ENCODE data around the gene PLLP. TPM values are rescaled to one million over a fixed set of nuclear protein-coding genes. Genes with fewer than 3 reads are reported as not detected.

Gene PLLP
- total RNA-seq, 3 donors from 2014 or later: 3.8 to 44.6 (median 7.9) TPM

- Histone ChIP-seq H3K27me3 (no peaks in the 10 kb centered on the region), H3K27ac (no peak overlapping the region), H3K9me3 (no peaks in the 10 kb centered on the region), H3K4me3 (no peak overlapping the region), H3K4me1 (no peaks in the 10 kb centered on the region), H3K36me3 (peaks cover 16% of the 10 kb centered on the region)
- TF ChIP-seq POLR2A (IDR thresholded peaks at IDR 0.05) (no peak), CTCF (IDR thresholded peaks at IDR 0.05) (no peak), POLR2AphosphoS5 (IDR thresholded peaks at IDR 0.05) (no peak)
- intact Hi-C loops (cut with DNase I; ENCODE audit: low total_unique reads): no loop called here
- no peak for DNase-seq (ENCODE audit: low spot score in 2 of 2)
Measured at GRCh38 chr16:57229079-57229478, 55.4 kb downstream of the PLLP start.

GRCh38 chr16:57226701-57227621 lies 57.5 kb downstream of the PLLP start:
- intact Hi-C loops (cut with DNase I; ENCODE audit: low total_unique reads): no loop called here
- H3K4me1 ChIP-seq: no peaks in the 10 kb centered on the region
- no peaks in the 10 kb centered on the region for H3K27me3 ChIP-seq
- H3K9me3 ChIP-seq: no peaks in the 10 kb centered on the region
- no peak for DNase-seq (ENCODE audit: low spot score in 2 of 2)
- no peak overlapping the region for H3K4me3 ChIP-seq
- peaks cover 16% of the 10 kb centered on the region for H3K36me3 ChIP-seq
- no peak overlapping the region for H3K27ac ChIP-seq
- no peak for TF ChIP-seq POLR2AphosphoS5 (IDR thresholded peaks at IDR 0.05)
- TF ChIP-seq CTCF (IDR thresholded peaks at IDR 0.05): no peak
- no peak for TF ChIP-seq POLR2A (IDR thresholded peaks at IDR 0.05)

GRCh38 chr16:57225978-57226377 lies 58.5 kb downstream of the PLLP start:
- H3K4me3 ChIP-seq: no peak overlapping the region
- no peaks in the 10 kb centered on the region for H3K4me1 ChIP-seq
- no peak for DNase-seq (ENCODE audit: low spot score in 2 of 2)
- H3K27ac ChIP-seq: no peak overlapping the region
- peaks cover 12% of the 10 kb centered on the region for H3K36me3 ChIP-seq
- intact Hi-C loops (cut with DNase I; ENCODE audit: low total_unique reads): no loop called here
- H3K9me3 ChIP-seq: no peaks in the 10 kb centered on the region
- no peaks in the 10 kb centered on the region for H3K27me3 ChIP-seq
- TF ChIP-seq CTCF (IDR thresholded peaks at IDR 0.05): no peak
- no peak for TF ChIP-seq POLR2A (IDR thresholded peaks at IDR 0.05)
- no peak for TF ChIP-seq POLR2AphosphoS5 (IDR thresholded peaks at IDR 0.05)

GRCh38 chr16:57224651-57225335 lies 59.7 kb downstream of the PLLP start:
- intact Hi-C loops (cut with DNase I; ENCODE audit: low total_unique reads): no loop called here
- H3K4me1 ChIP-seq: no peaks in the 10 kb centered on the region

GRCh38 chr16:57223057-57223456 lies 61.4 kb downstream of the PLLP start:
- Histone ChIP-seq H3K4me1 (no peaks in the 10 kb centered on the region), H3K27ac (no peak overlapping the region), H3K27me3 (no peaks in the 10 kb centered on the region), H3K4me3 (no peak overlapping the region), H3K36me3 (peaks cover 4% of the 10 kb centered on the region), H3K9me3 (no peaks in the 10 kb centered on the region)
- no peak for DNase-seq (ENCODE audit: low spot score in 2 of 2)
- intact Hi-C loops (cut with DNase I; ENCODE audit: low total_unique reads): no loop called here
- TF ChIP-seq POLR2A (IDR thresholded peaks at IDR 0.05) (no peak), CTCF (IDR thresholded peaks at IDR 0.05) (no peak), POLR2AphosphoS5 (IDR thresholded peaks at IDR 0.05) (no peak)

More at GRCh38 chr16:57224651-57225335, 59.7 kb downstream of the PLLP start:
- H3K27ac ChIP-seq: no peak overlapping the region
- TF ChIP-seq POLR2AphosphoS5 (IDR thresholded peaks at IDR 0.05) (no peak), POLR2A (IDR thresholded peaks at IDR 0.05) (no peak)
- no peak overlapping the region for H3K4me3 ChIP-seq
- no peak for DNase-seq (ENCODE audit: low spot score in 2 of 2)
- H3K27me3 ChIP-seq: no peaks in the 10 kb centered on the region
- no peaks in the 10 kb centered on the region for H3K9me3 ChIP-seq
- peaks cover 4% of the 10 kb centered on the region for H3K36me3 ChIP-seq
